ENCODE data around the gene INO80D. TPM values are rescaled to one million over a fixed set of nuclear protein-coding genes. Genes with fewer than 3 reads are reported as not detected.
"Not testable (repeated sequence)": the region's sequence is repeated elsewhere in the genome, so short reads cannot be mapped to it uniquely, and the experiment has no call there.

Gene INO80D
- total RNA-seq, 1 donor from 2014 or later, result 25.4 TPM

- no peak for DNase-seq
These were observed 2.2 kb downstream of the INO80D start for GRCh38 chr2:206083602-206084438.

GRCh38 chr2:206082298-206082843 is 3.6 kb downstream of the INO80D start:
- no peak for DNase-seq

GRCh38 chr2:206080927-206081326 is 5.0 kb downstream of the INO80D start:
- no peak for DNase-seq

- no peak for DNase-seq
These were observed 6.1 kb downstream of the INO80D start for GRCh38 chr2:206079699-206080465.

- not testable (repeated sequence) for DNase-seq
These were observed 8.1 kb downstream of the INO80D start for GRCh38 chr2:206077879-206078278.

GRCh38 chr2:206075113-206075512 is 10.9 kb downstream of the INO80D start:
- DNase-seq, result no peak

- no peak for DNase-seq
These were observed 14.2 kb downstream of the INO80D start for GRCh38 chr2:206071807-206072206.

GRCh38 chr2:206069417-206069816 is 16.6 kb downstream of the INO80D start:
- DNase-seq, result no peak

- DNase-seq, result no peak
These were observed 17.8 kb downstream of the INO80D start for GRCh38 chr2:206068207-206068606.

- no peak for DNase-seq
These were observed 21.9 kb downstream of the INO80D start for GRCh38 chr2:206064077-206064476.

GRCh38 chr2:206063635-206064034 is 22.3 kb downstream of the INO80D start:
- no peak for DNase-seq

GRCh38 chr2:206062724-206063123 is 23.2 kb downstream of the INO80D start:
- DNase-seq, result no peak

GRCh38 chr2:206056286-206056685 is 29.7 kb downstream of the INO80D start:
- no peak for DNase-seq

GRCh38 chr2:206054952-206055351 is 31.0 kb downstream of the INO80D start:
- no peak for DNase-seq

- no peak for DNase-seq
These were observed 34.1 kb downstream of the INO80D start for GRCh38 chr2:206051912-206052311.

- DNase-seq, result no peak
These were observed 36.6 kb downstream of the INO80D start for GRCh38 chr2:206049392-206049791.

GRCh38 chr2:206045251-206045650 is 40.7 kb downstream of the INO80D start:
- no peak for DNase-seq

GRCh38 chr2:206040525-206040924 is 45.4 kb downstream of the INO80D start:
- no peak for DNase-seq

- DNase-seq, result not testable (repeated sequence)
These were observed 50.6 kb downstream of the INO80D start for GRCh38 chr2:206035393-206035792.

GRCh38 chr2:206033452-206033851 is 52.5 kb downstream of the INO80D start:
- not testable (repeated sequence) for DNase-seq

- no peak for DNase-seq
These were observed 53.9 kb downstream of the INO80D start for GRCh38 chr2:206031950-206032567.

- no peak for DNase-seq
These were observed 54.7 kb downstream of the INO80D start for GRCh38 chr2:206031162-206031784.
